ENCODE measurements around the gene HLA-DRA.
A peak's percentile ranks its signal among the peaks of the same experiment; 100 is the strongest.

Gene HLA-DRA

DNA sequence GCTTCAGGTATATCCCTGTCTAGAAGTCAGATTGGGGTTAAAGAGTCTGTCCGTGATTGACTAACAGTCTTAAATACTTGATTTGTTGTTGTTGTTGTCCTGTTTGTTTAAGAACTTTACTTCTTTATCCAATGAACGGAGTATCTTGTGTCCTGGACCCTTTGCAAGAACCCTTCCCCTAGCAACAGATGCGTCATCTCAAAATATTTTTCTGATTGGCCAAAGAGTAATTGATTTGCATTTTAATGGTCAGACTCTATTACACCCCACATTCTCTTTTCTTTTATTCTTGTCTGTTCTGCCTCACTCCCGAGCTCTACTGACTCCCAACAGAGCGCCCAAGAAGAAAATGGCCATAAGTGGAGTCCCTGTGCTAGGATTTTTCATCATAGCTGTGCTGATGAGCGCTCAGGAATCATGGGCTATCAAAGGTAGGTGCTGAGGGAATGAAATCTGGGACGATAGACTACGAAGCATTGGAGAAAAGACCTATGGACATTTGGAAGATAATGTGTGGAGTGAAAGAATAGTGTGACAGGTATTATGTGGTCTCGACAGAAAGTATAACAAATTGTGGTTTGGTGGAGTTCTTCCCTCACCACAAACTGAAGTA lies at the start of gene HLA-DRA:
Gene HLA-DRA, plus strand, starts transcription at position 286 of the 613 bp plus-strand sequence. Its CDS starts 64 bp downstream, at position 350.
- no peak for DNase-seq

DNA sequence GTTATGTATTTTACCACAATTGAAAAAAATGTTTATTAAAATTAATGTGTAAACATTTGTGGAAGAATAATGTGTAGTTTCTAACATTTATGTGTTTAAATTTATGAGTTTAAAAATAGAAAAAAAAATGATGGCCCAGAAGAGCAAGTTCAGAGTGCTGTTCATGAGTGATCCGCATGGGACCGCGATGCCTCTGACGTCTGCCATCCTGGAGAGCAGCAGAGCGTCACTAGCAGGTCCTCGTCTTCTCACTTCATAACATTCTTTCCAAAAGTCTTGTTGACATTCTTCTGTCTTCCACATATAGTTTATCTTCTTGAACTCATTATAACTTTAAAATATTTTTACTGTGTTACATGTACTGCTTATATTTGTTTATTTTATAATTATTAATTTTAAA lies 48.2 kb upstream of the HLA-DRA start:
- no peak for DNase-seq

DNA sequence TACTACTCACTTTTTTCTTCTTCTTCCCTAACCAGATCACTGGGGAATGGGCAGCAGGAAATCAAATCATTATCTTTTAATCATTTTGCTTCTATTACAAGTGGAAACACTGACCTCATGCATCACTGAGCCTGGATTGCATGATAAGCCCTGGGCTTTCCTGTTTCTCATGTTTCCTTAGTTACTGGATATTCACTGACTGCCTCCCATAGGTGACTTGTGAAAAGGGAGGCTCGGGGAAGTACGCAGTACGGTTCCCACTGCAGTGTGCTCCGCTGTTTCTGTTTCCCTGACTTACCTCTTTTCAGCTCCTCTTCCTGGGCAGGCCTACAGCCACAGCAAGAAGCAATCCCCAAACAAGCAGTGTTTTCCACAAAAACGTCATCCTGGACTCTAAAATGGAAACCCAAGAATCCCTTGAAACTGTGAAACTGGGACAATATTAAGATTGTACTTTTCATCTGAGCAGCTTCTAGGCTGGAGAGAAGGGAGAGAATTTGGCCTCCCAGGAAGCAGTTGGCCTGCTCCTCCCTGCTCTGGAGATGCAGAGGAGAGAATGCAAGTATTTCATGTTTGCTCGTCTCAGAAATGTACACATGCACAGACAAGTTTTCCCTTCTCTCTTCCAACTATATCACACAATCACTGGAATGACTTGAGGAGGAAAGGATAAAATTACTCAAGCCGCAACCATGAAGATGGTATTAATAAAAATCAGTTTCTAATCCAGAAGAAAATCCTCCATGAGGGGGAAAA lies 45.8 kb upstream of the HLA-DRA start:
- no peak for DNase-seq

DNA sequence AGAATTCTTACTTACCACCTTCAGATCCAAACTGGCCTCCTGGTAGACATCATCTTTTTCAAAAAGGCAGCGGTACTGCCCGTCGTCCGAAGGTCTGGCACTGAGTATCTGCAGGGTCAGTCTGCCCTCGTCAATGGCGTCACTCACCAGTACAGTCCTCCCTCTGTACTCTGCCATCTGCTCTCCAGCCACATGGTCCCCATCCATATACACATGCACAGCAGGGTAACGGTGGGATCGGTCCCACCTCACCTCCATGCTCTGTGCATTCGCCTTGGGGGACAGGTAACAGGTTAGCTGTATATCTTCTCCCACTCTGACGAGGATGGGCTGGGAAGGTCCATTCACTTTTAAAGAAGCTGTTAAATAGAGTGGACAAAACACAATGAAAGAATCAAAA lies 43.7 kb upstream of the HLA-DRA start:
- no peak for DNase-seq

DNA sequence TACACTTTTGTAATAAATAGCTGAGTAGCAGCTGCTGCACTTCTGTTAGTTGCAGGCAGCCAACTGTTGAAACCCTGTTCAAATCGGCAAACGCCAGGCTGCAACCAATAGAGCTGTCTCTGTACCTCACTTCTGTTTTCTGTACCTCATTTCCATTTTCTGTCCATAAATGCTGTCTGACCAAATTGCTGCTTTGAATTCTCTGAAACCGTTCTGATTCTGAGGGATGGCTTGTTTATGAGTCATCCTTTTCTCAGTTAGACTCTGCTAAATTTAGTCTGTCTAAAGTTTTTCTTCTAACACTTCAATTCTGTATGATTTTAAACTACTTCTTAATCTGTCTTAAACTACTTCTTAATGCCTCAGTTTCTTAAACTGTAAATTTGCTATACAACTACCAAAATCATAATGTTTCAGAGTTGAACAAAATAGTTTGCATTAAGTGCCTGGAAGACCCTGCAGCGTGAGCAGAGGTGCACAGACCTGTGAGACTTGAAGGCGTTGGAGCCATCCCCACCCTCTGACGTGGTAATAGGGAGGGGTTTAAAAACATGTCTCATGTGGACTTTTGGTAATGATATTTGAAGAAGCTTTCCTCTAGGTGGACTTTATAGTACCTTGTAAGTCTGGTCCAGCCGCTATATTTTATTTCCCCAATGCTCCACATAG lies 42.3 kb upstream of the HLA-DRA start:
- no peak for DNase-seq

DNA sequence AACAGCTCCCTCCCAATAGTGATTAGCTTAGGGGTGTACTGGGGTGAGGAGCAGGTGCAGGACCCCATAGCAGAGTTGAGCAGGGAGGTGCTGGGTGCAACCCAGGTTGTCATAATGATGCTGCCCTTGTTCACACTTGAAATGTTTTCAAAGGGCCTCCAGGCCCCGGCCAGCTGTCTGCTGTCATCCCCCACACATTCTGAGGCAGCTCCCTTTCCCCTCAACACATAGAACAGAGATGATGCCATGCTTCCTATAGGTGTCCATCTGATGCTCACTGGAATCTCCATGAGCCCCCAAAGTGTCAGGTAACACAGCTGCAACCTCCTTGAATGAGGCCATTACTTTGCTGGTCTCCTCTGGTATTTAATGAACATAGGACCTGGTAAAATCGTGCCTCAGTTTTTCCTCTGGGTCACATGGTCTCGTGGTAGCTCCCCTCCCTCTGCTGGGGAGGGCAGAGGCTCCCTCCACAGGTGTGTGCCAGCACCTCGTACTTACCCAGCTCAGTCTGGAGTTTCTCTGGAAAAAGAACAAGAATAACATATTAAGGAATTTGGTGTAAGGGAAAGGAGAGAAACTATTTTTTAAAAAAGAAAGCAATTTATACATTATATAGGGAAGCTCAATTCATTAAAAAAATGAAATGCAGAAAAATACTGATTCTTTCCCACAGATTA lies 38.3 kb upstream of the HLA-DRA start:
- DNase-seq, result no peak

DNA sequence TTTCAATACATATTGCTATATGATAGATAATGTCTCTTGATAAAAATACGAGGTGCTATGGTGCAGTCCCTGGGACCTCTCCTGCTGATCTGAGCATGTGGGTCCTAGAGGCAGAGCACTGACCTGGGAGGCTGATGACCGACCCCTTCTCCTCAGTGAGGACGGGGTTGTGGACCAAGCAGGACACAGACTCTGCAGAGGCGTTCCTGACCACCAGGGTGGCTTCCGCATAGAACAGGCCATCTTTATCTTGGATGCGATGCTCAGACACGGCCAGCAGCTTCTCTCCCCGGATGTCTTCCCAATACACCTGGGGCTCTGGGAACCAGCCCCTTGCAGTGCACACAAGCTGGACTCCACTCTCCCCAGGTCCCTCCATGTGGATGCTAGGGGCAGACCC lies 36.9 kb upstream of the HLA-DRA start:
- DNase-seq, result no peak

DNA sequence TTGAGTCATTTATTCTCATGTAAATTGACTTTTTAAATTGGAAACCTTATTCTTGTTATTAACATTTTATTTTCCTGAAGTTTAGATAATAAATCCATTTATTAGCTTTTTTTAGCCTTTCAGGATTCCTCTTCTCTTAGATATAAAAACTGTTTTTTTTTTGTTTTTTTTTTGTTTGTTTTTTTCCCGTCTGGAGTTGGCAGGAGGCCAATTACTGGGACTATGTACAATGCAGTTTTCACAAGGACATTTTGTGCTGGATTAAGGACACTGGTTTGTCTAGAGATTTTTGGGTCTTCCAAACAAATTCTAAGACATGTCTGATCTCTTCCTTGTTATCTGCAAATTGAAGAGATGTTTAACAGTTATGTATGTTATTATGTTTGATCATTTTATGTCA lies 34.0 kb upstream of the HLA-DRA start:
- no peak for DNase-seq

DNA sequence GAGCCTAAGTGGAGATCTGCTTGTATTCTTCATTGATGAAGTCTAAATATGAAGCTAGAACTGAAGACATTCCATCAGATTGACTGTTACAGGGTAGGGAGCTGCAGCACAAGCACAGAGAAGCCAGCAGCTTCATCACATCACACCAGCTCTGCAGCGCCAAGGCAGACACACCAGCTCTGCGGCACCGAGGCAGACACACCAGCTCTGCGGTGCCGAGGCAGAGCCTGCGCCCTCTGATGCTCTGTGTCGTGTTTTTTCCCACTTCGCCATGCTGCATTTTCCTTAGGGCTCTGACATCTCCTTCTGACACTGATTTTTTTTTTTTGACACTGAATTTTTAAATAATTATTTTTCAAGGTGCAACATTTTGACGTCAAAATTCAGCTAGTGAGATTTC lies 33.5 kb upstream of the HLA-DRA start:
- no peak for DNase-seq

DNA sequence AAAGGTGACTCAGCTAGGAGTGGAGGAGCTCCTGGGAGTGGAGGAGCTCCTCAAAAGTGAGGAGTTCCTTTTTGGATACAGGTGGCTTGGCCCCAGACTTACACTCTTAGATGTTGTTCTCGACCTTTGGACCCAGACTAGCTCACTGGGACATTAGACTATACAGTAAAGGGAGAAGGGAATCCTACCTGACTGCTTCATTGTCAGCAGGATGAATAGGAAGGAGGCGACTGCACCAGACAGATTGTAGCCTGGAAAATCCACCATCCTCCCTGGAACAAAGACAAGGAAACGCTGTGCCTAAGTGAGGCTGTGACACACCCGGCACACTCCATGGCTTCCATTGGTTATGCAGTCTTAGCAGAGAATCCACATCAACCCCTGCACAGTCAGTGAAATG lies 32.8 kb upstream of the HLA-DRA start, which contains the start of gene BTNL2:
Gene BTNL2, minus strand, starts transcription at position 325 of the 400 bp plus-strand sequence. Its CDS starts 58 bp downstream, at position 267.
- no peak for DNase-seq

DNA sequence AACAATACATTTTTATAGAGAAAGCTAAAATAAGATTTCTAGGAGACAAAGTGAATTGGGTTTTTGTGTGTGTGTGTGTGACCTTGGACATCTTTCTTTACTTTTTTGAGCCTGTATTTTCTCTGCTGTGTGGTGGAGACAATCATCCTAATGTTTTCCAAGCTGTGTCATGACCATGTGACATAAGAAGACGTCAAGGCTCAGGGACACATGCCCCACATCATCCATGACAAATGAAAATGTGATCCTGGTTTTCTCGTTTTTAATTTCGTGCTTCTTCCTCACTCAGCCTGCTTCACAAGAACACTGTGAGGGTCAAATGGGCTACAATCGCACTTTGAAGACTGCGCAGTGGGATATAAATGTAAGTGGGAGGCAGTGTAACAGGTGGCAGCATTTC lies 28.8 kb upstream of the HLA-DRA start:
- DNase-seq, result no peak

DNA sequence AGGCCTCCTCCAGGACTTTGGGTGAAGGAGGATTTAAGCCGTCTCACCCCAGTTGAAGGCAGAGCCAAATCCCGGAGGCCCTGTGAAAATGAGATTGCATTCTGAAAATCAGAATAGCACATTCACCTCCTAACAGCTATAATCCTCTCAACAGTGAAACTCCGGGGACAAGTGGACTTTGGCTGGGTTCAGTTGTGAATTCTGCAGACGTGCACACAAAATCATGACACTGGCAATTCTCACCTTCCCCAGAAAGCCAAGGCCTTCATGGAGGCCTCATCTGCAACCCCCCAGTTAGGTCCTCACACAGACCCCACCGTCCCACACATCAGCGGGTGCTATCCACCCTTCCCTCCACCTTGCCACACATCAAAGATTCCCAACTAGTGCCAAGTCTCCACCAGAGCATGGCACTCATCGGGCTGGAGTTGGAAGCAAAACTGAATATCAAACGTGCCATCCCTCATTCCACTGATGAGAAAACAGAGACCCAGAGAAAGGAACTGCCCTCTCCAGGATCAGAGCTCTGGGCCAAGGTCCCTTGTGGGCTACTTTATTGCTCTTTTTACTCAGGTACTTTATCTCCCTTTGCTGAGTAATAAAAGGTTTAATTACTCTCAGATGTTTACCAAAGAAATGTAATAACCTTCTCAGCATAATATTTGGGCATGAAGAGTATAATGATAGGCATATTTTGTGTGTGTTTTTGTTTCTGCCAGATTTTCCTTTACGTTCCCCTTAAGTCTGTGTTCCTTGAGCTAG lies 27.9 kb upstream of the HLA-DRA start:
- no peak for DNase-seq

DNA sequence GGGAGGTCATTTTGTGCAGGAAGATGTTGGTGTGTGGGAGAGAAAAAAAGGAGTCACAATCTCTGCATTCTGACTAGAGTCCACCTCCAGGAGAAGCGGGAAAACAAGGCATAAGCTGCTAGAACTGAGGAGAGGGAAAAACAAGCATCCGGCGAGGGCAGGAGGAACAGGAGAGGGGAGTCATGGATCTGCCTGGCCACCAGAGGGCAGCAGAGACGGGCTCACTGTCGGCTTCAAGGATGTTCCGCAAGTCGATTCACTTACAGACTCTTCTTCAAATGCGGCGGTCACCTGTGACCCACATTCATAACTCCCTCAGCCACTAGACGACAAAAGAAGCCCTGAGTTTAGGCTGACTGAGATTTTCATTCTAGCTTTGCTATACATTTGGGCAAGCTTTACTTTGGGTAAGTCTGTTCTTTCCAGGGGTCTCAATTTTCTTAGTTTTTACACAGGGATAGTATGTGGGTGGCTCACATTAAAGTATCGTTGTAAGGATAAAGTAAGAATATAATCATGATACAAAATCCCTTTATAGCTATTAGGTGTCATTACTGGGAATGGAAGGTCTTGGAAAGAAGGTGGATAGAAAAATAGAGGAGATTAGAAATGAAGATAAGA lies 26.1 kb upstream of the HLA-DRA start:
- peak; percentile 11 for DNase-seq

DNA sequence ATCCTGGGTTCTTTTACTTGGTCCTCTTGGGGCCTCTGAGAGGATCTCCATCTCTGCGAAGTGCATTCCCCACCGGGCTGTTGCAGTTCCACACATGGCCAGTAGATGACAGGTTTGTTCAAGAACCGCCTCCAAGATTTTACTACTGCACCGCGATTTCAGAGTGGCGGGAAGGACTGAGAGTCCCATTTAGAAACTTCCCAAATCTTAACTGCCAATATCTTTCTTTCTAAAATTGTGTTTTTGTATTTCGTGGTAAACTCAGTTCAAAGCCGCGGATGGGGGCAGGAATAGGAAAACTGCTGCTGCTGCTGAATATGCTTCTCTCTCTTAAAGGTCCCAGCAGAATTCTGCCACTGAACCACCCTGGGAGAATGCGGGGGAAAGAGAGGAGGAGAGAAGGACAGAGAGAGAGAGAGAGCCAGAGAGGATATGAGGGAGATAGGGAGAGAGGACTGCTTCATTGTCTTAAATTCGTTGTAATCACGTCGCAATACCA lies 24.1 kb upstream of the HLA-DRA start:
- peak; percentile 6 for DNase-seq

DNA sequence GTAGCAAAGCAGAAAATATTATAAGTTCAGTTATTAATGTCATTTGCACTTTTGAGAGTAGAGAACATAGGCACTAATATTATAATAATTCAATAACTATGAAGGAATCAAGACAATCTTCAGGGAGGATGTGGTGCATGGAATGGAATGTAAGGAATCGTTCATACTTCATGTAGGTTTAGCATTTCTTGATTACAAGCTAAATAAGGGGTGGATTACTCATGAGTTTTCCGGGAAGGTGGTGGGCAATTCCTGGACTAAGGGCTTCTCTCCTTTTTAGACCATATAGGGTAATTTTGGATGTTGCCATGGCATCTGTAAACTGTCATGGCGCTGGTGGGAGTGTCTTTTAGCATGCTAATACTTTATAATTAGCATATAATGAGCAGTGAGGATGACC lies 23.7 kb upstream of the HLA-DRA start:
- DNase-seq, result no peak

DNA sequence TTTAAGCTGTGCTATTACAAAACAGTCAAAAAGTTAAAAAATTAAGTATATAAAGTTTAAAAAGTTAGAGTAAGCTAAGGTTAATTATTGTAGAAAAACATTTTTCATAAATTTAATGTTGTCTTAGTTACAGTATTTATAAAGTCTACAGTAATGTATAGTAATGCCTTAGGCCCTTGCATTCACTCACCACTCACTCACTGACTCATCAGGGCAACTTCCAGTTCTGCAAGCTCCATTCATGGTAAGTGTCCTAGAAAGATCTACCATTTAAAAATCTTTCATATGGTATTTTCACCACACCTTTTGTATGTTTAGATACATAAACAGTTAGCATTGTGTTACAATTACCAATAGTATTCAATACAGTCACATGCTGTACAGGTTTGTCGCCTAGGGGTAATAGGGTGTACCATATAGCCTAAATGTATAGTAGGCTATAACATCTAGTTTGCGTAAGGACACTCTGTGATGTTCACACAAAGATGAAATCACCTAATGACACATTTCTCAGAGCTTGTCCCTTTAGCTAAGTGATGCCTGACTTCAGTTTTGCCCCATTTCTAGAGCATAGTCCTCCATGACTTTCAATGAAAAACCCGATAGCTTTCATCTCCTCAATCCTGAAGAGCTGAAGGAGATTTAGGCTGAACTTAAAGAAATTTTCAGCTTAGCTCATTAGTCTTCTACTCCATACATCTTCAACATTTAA lies 14.9 kb upstream of the HLA-DRA start:
- no peak for DNase-seq

DNA sequence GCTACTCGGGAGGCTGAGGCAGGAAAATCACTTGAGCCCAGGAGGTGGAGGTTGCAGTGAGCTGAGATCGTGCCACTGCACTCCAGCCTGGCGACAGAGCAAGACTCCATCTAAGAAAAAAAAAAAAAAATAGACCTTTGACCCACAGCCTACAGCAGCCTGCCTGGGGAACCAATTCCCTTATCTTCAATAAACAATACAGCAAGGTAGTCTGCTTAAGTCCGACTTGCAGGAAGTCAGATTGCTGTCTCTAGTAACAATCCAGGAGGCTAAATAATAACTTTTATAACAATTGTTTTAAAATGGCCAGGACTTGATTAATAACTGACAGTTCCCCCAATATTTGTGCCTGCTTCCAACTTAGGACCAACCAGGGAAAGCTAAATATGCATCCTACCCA lies 13.3 kb upstream of the HLA-DRA start:
- no peak for DNase-seq

DNA sequence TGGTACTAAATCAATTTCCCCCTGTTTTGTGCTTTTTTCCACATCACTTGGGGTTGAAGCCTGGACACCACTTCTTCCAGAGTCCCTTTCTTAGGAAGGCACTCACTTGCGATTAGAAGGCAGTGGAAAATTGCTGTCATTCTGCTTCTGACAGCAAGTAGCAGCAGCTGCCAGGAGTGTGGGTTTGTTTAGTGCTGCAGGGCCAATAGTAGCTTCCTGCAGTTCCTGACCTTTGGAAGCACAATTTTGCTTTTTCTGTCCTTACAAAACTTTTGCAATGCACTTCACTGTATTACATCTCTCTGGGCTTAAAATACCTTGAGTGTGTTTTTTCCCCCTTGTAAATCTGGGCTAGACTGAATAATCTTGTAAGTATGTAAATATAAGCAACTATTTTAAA lies 12.5 kb upstream of the HLA-DRA start:
- DNase-seq, result no peak

DNA sequence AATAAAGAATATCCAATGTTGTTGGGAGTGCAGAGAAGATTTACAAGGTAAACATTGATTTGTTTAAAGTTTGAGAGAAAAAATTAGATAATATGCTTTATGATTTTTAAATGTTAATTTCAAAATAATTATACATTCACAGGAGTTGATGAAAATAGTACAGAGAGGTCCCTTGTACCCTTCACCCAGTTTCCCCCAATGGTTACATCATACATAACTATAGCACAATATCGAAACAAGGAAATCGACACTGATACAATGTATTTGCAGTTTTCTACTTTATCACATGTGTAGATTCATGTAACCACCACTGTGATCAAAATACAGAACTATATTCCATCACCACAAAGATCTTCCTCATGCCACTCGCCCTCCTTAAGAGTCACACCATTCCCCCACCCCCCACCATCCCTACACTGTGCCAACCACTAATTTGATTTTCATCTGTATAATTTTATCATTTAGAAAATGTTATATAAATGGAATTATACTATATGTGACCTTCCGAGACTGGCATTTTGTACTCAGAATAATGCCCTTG lies 11.7 kb upstream of the HLA-DRA start:
- no peak for DNase-seq

DNA sequence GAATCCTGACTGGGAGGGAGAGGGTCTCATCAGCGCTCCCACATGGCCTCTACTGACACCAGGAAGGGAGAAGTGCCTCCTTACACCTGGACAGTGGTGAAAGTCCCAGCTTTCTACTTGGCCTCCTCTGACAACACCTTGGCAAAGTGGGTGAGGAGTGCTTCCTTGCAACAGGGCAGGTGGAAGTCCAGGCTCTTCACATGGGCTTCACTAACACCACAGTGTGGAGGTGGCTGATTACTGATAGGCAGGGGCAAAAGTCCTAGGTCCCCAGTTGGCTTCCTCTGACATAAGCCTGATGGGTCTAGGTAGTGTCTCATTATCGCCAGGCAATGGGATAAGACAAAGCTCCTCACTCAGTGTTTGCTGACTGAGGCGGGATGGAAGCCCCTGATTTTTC lies 9.5 kb upstream of the HLA-DRA start:
- DNase-seq, result no peak

DNA sequence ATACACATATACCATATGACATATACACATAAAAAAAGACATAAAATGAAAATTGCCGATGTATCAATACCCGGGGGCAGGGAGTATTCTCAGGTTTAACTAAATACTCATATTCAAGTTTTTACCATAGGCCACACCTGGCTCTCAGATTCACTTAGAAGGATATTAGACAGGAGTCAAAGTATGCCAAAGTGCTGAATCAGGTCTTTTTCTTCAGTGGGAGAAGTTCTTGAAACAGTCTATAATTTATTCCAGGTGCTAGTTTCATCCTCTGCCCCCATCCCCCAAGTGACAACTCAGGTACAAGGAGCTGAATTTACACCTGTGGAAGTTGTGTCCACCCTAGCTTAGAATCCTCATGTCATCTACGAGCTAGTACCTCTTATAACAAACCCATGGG lies 8.5 kb upstream of the HLA-DRA start:
- no peak for DNase-seq

Data from T1000 (cell line).